AG10803 (cell line): ENCODE data around the gene GIT1.

ENCODE experiments used
- DNase-seq: peaks from one replicate; pipeline ENCODE4 v3.0.0; 2010; ENCODE audit warnings: low read depth
- H3K4me3 ChIP-seq: 2 replicates; pipeline ENCODE4 v1.5.1; 2011; ENCODE audit warnings: mild to moderate bottlenecking, low read length, control low read depth
- CTCF ChIP-seq: conservative IDR thresholded peaks from 2 replicates; pipeline ENCODE4 v1.5.1; 2011; ENCODE audit warnings: mild to moderate bottlenecking, low read length, control low read depth, inconsistent platforms

Gene GIT1

GRCh38 chr17:29625037-29625750 lies 35.7 kb upstream of the GIT1 start:
- TF ChIP-seq CTCF, result peak; percentile 14; the same call in 1 of the 2 replicates
- H3K4me3 ChIP-seq, result no peak overlapping the region
- DNase-seq, result peak; percentile 70

DNA sequence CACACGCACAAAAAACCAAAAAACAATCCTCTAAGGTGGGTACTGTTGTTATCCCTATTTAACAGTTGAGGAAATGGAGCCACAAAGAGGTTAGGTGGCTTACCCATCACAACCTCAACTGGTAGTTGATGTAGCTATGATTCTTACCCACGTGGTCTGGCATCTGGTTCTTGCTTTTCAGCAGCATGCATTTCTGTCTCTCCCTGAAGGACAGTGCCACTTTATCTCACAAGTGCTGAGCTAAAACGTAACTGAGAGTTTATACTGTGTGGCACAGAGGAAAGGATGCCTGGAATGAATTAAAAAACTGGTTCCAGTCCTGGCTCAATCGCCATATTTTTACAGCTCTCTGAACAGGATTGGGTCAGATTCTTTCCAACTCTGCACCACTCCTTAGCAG lies 35.1 kb upstream of the GIT1 start:
- no peak for TF ChIP-seq CTCF
- DNase-seq, result no peak
- no peak overlapping the region for H3K4me3 ChIP-seq

- no peak for DNase-seq
- H3K4me3 ChIP-seq, result peak overlapping the region; percentile 75; the same call in 1 of the 2 replicates
- TF ChIP-seq CTCF, result no peak
Measured at GRCh38 chr17:29623283-29623647, 33.8 kb upstream of the GIT1 start.

GRCh38 chr17:29622337-29623282 lies 33.2 kb upstream of the GIT1 start, which contains the start of gene CORO6:
TSS of gene CORO6 (minus strand) at chr17:29622912. CDS start at chr17:29621421, 1,491 bp downstream.
- DNase-seq, result peak; percentile 38
- peak within 1 kb of the TSS; percentile 75 for H3K4me3 ChIP-seq
- TF ChIP-seq CTCF, result no peak

- peak overlapping the region; percentile 75 for H3K4me3 ChIP-seq
- peak; percentile 32 for DNase-seq
- TF ChIP-seq CTCF, result no peak
Measured at GRCh38 chr17:29621751-29622194, 32.3 kb upstream of the GIT1 start.

DNA sequence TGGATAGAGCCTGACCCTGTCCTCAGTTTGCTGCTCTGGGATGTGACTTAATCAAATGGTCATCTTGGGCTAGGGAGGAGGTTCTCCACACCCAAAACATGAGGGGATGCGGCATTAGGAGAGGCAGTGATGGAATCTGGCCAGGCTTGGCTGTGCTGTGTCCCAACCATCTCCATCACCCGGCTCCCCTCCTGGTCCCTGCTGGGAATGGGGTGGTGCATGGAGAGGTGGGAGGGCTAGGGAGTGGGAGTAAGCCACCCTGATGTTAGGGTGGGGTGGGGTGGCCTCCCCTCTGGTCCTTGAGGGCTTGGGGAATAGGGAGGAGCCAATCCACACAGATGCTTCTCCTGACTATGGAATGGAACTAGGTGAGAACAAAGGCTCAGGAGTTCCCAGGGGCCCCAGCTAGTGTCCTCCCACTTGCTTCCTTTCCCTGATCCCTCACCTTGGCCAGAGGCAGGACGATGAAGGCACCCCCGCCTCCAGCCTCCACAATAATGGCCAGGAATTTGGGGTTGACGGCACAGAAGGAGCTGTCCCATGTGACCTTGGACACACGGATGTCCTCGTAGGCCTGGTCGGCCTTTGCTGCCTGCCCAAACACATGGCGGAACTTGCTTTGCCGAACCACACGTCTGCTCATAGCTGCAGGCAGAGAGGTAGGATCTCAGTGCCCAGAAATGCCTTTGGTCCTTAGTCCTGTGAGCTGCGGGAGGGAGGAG lies 31.5 kb upstream of the GIT1 start:
- TF ChIP-seq CTCF, result no peak
- no peak overlapping the region for H3K4me3 ChIP-seq
- no peak for DNase-seq
